NCI-H1417 (cell line): ENCODE results near the gene RIT1.

Experiments used
- DNase-seq, 3 experiments: peaks; one replicate each; lab custom pipeline; 2025; lab: John Stamatoyannopoulos, UW

The RIT1 gene

GRCh38 chr1:155856975-155857930 is 53.9 kb downstream of the RIT1 start, which contains the start of gene GON4L:
GON4L (minus strand) TSS chr1:155857214; CDS start chr1:155853780, 3,434 bp downstream.
- peak; percentile 89 to 100 (median 96) for DNase-seq

DNA sequence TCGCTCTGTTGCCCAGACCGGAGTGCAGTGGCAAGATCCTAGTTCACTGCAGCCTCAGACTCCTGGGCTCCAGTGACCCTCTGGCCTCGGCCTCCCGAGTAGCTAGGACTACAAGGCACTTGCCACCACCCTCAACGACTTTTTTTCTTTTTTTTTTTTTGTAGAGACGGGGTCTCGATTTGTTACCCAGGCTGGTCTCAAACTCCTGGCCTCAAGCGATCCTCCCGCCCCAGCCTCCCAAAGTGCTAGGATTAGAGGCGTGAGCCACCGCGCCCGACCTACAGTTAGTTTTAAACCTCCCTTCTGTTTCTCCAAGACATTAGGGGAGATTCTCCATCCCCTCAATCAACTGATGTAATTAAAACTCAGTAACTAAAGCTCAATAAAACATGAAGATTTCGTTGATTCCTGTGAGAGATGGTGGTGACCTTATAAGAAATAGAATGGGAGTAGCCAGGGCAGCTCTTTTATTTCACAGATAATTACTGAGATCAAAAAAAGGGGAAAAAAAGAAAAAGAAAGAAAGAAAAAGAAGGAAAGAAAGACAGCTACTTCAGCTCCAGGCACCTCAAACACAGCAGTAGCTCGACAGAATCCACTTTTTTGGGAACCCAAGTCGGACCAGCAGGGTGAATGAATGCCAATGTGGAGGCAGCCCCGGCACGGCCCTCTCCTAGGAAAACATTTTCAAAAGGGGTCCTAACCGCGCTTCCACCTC is 54.7 kb downstream of the RIT1 start:
- DNase-seq, result no peak

GRCh38 chr1:155850345-155850744 is 60.8 kb downstream of the RIT1 start:
- DNase-seq, result no peak

- DNase-seq, result no peak
Observed at GRCh38 chr1:155847823-155848529, 63.2 kb downstream of the RIT1 start.
